WTC11 (cell line): Measurements from ENCODE around the gene DGKH. TPM values are rescaled to one million over a fixed set of nuclear protein-coding genes. Genes with fewer than 3 reads are reported as not detected.
A peak's percentile ranks its signal among the peaks of the same experiment; 100 is the strongest.

Source experiments
- ATAC-seq: fragments of 200-7000 bp; cut with Tn5 transposase; 2 replicates; pipeline ENCODE4 v1.10.0; 2021; ENCODE audit warnings: mild to moderate bottlenecking, moderate library complexity
- CTCF ChIA-PET: fragments of 300-600 bp; sonication (Branson Sonifier 250); formaldehyde crosslinking; loops from one replicate; lab custom pipeline; 2021; ENCODE audit warnings: antibody characterized with exemption; lab: Charles Lee
- POLR2A ChIA-PET: fragments of 350-600 bp; sonication (Branson Sonifier 250); formaldehyde crosslinking; loops from one replicate; lab custom pipeline; 2021; ENCODE audit warnings: antibody characterized with exemption; lab: Charles Lee
- DNase-seq: peaks from one replicate; pipeline ENCODE4 v3.0.0; 2021; ENCODE audit warnings: low spot score
- H3K27ac Mint-ChIP-seq: 2 replicates; pipeline ENCODE4 v1.8.0; 2021; ENCODE audit warnings: mixed read lengths
- H3K27me3 Mint-ChIP-seq: 2 replicates; pipeline ENCODE4 v1.8.0; 2021; ENCODE audit warnings: low read depth, mild to moderate bottlenecking, moderate library complexity, mixed read lengths
- H3K36me3 Mint-ChIP-seq: 2 replicates; pipeline ENCODE4 v1.8.0; 2021; ENCODE audit warnings: mixed read lengths
- H3K4me1 Mint-ChIP-seq: 2 replicates; pipeline ENCODE4 v1.8.0; 2022; ENCODE audit warnings: mixed read lengths
- H3K4me3 Mint-ChIP-seq: 2 replicates; pipeline ENCODE4 v1.8.0; 2021; ENCODE audit warnings: mild to moderate bottlenecking, moderate library complexity, mixed read lengths
- H3K9me3 Mint-ChIP-seq: 2 replicates; pipeline ENCODE4 v1.8.0; 2021; ENCODE audit warnings: mixed read lengths
- ATF3 ChIP-seq: sonication (generic); formaldehyde crosslinking; conservative IDR thresholded peaks from 2 replicates; pipeline ENCODE4 v1.8.1; 2022; ENCODE audit warnings: mild to moderate bottlenecking, missing genetic modification reagents
- ERG ChIP-seq: fragments of 250-450 bp; sonication (Bioruptor Pico); IDR thresholded peaks from 2 replicates; pipeline ENCODE4 v1.8.0; 2021; ENCODE audit warnings: mild to moderate bottlenecking
- ESRRA ChIP-seq: sonication (generic); formaldehyde crosslinking; IDR thresholded peaks from 2 replicates; pipeline ENCODE4 v1.8.1; 2022; ENCODE audit warnings: mild to moderate bottlenecking, missing genetic modification reagents, borderline replicate concordance
- FOXJ3 ChIP-seq: sonication (generic); formaldehyde crosslinking; IDR thresholded peaks from 2 replicates; pipeline ENCODE4 v1.9.0; 2021; ENCODE audit warnings: missing genetic modification reagents, mild to moderate bottlenecking, borderline replicate concordance
- FOXP4 ChIP-seq: sonication (generic); formaldehyde crosslinking; IDR thresholded peaks from 2 replicates; pipeline ENCODE4 v1.8.0; 2022; ENCODE audit warnings: mild to moderate bottlenecking, missing genetic modification reagents
- MYBL2 ChIP-seq: sonication (generic); formaldehyde crosslinking; IDR thresholded peaks from 2 replicates; pipeline ENCODE4 v1.8.1; 2023; ENCODE audit warnings: mild to moderate bottlenecking, moderate library complexity, missing genetic modification reagents
- NR3C1 ChIP-seq: sonication (generic); formaldehyde crosslinking; conservative IDR thresholded peaks from 2 replicates; pipeline ENCODE4 v1.8.1; 2023; ENCODE audit warnings: low read depth, mild to moderate bottlenecking, missing genetic modification reagents
- RELA ChIP-seq: sonication (generic); formaldehyde crosslinking; IDR thresholded peaks from 2 replicates; pipeline ENCODE4 v1.8.1; 2022; ENCODE audit warnings: missing genetic modification reagents, mild to moderate bottlenecking, borderline replicate concordance
- SMAD3 ChIP-seq: sonication (generic); formaldehyde crosslinking; IDR thresholded peaks from 2 replicates; pipeline ENCODE4 v1.8.0; 2022; ENCODE audit warnings: missing genetic modification reagents, mild to moderate bottlenecking, borderline replicate concordance
- TEAD1 ChIP-seq: sonication (generic); formaldehyde crosslinking; IDR thresholded peaks from 2 replicates; pipeline ENCODE4 v1.8.0; 2022; ENCODE audit warnings: mild to moderate bottlenecking, missing genetic modification reagents
- ZNF232 ChIP-seq: sonication (generic); formaldehyde crosslinking; IDR thresholded peaks from 2 replicates; pipeline ENCODE4 v1.8.0; 2022; ENCODE audit warnings: mild to moderate bottlenecking, missing genetic modification reagents
- total RNA-seq: library from RNA; stranded (reverse); gene quantifications from 3 replicates; pipeline ENCODE4 v1.2.3, GENCODE V29; 2021
- TF ChIP-seq, protein P1 (sequence below): sonication (generic); formaldehyde crosslinking; IDR thresholded peaks from 2 replicates; pipeline ENCODE4 v1.8.1; 2022; ENCODE audit warnings: missing genetic modification reagents, borderline replicate concordance
- TF ChIP-seq, protein P2 (sequence below): sonication (generic); formaldehyde crosslinking; IDR thresholded peaks from 2 replicates; pipeline ENCODE4 v1.8.1; 2022; ENCODE audit warnings: low read depth, missing genetic modification reagents, borderline replicate concordance
- TF ChIP-seq, protein P3 (sequence below): sonication (generic); formaldehyde crosslinking; IDR thresholded peaks from 2 replicates; pipeline ENCODE4 v1.8.0; 2023; ENCODE audit warnings: mild to moderate bottlenecking, missing genetic modification reagents
- TF ChIP-seq, protein P4 (sequence below): sonication (generic); formaldehyde crosslinking; IDR thresholded peaks from 2 replicates; pipeline ENCODE4 v1.8.1; 2022; ENCODE audit warnings: mild to moderate bottlenecking, moderate library complexity, missing genetic modification reagents
- TF ChIP-seq, protein P5 (sequence below): fragments of 250-450 bp; sonication (Bioruptor Pico); conservative IDR thresholded peaks from 2 replicates; pipeline ENCODE4 v1.9.0; 2021; ENCODE audit warnings: mild to moderate bottlenecking
- TF ChIP-seq, protein P6 (sequence below): fragments of 250-450 bp; sonication (Bioruptor Pico); IDR thresholded peaks from 2 replicates; pipeline ENCODE4 v1.9.0; 2021; ENCODE audit warnings: mild to moderate bottlenecking

The DGKH gene
- total RNA-seq, 1 experiment from 2014 or later = 7.6 TPM

DNA sequence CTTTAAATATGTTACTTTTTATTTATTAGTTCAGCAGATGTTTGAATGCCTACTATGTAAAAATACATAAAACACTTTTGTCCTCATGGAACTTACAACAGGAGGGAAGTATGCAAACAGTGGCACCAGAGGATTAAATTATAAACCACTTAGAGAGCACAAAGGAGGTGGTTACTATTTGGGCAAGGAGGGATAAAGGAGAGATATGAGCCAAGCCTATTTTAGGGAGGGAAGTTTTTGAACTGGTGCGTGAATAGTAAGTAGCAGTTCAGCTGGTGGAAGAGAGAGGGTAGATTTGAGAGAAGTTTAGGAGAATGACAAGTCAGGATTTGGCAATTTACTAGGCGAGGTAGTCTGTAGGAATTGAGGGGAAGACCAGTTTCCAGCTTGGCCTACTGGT, 232.1 kb downstream of the DGKH start (continued):
- TF ChIP-seq, protein P1, sequence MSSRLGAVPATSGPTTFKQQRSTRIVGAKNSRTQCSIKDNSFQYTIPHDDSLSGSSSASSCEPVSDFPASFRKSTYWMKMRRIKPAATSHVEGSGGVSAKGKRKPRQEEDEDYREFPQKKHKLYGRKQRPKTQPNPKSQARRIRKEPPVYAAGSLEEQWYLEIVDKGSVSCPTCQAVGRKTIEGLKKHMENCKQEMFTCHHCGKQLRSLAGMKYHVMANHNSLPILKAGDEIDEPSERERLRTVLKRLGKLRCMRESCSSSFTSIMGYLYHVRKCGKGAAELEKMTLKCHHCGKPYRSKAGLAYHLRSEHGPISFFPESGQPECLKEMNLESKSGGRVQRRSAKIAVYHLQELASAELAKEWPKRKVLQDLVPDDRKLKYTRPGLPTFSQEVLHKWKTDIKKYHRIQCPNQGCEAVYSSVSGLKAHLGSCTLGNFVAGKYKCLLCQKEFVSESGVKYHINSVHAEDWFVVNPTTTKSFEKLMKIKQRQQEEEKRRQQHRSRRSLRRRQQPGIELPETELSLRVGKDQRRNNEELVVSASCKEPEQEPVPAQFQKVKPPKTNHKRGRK (CRISPR knock-in tag) = no peak
- no peak for TF ChIP-seq MYBL2 (CRISPR knock-in tag)
- TF ChIP-seq ERG (CRISPR knock-in tag) = no peak

GRCh38 chr13:42283574-42283973, 235.1 kb downstream of the DGKH start:
- CTCF ChIA-PET = interaction anchor here (1.0 kb wide), 1 partner anchor 12 kb away, joined by 3 read pairs; the partner anchor contains the start of gene AKAP11
- no peak overlapping the region for H3K4me3 Mint-ChIP-seq
- DNase-seq = no peak
- peak overlapping the region; percentile 66; the same call in 1 of the 2 replicates for H3K27ac Mint-ChIP-seq
- no peaks in the 10 kb centered on the region for H3K9me3 Mint-ChIP-seq
- H3K27me3 Mint-ChIP-seq = no peaks in the 10 kb centered on the region
- H3K36me3 Mint-ChIP-seq = peaks cover 18% of the 10 kb centered on the region
- 0 out of 2 replicates have a peak, but pooled peaks have one; percentile 18 for ATAC-seq
- peaks cover 23% of the 10 kb centered on the region for H3K4me1 Mint-ChIP-seq
- POLR2A ChIA-PET = no interaction called here
- TF ChIP-seq, protein P2, sequence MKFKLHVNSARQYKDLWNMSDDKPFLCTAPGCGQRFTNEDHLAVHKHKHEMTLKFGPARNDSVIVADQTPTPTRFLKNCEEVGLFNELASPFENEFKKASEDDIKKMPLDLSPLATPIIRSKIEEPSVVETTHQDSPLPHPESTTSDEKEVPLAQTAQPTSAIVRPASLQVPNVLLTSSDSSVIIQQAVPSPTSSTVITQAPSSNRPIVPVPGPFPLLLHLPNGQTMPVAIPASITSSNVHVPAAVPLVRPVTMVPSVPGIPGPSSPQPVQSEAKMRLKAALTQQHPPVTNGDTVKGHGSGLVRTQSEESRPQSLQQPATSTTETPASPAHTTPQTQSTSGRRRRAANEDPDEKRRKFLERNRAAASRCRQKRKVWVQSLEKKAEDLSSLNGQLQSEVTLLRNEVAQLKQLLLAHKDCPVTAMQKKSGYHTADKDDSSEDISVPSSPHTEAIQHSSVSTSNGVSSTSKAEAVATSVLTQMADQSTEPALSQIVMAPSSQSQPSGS (CRISPR knock-in tag) = no peak
- TF ChIP-seq, protein P3, sequence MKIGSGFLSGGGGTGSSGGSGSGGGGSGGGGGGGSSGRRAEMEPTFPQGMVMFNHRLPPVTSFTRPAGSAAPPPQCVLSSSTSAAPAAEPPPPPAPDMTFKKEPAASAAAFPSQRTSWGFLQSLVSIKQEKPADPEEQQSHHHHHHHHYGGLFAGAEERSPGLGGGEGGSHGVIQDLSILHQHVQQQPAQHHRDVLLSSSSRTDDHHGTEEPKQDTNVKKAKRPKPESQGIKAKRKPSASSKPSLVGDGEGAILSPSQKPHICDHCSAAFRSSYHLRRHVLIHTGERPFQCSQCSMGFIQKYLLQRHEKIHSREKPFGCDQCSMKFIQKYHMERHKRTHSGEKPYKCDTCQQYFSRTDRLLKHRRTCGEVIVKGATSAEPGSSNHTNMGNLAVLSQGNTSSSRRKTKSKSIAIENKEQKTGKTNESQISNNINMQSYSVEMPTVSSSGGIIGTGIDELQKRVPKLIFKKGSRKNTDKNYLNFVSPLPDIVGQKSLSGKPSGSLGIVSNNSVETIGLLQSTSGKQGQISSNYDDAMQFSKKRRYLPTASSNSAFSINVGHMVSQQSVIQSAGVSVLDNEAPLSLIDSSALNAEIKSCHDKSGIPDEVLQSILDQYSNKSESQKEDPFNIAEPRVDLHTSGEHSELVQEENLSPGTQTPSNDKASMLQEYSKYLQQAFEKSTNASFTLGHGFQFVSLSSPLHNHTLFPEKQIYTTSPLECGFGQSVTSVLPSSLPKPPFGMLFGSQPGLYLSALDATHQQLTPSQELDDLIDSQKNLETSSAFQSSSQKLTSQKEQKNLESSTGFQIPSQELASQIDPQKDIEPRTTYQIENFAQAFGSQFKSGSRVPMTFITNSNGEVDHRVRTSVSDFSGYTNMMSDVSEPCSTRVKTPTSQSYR (CRISPR knock-in tag) = no peak
- TF ChIP-seq NR3C1 (CRISPR knock-in tag) (no peak), FOXP4 (no peak), ESRRA (CRISPR knock-in tag) (no peak), FOXJ3 (CRISPR knock-in tag) (no peak), SMAD3 (CRISPR knock-in tag) (no peak), ATF3 (CRISPR knock-in tag) (no peak), ZNF232 (CRISPR knock-in tag) (no peak), TEAD1 (CRISPR knock-in tag) (no peak), RELA (CRISPR knock-in tag) (no peak)
- TF ChIP-seq, protein P4, sequence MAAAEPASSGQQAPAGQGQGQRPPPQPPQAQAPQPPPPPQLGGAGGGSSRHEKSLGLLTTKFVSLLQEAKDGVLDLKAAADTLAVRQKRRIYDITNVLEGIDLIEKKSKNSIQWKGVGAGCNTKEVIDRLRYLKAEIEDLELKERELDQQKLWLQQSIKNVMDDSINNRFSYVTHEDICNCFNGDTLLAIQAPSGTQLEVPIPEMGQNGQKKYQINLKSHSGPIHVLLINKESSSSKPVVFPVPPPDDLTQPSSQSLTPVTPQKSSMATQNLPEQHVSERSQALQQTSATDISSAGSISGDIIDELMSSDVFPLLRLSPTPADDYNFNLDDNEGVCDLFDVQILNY (CRISPR knock-in tag) = no peak
- TF ChIP-seq, protein P1 (CRISPR knock-in tag) = no peak
- TF ChIP-seq, protein P5, sequence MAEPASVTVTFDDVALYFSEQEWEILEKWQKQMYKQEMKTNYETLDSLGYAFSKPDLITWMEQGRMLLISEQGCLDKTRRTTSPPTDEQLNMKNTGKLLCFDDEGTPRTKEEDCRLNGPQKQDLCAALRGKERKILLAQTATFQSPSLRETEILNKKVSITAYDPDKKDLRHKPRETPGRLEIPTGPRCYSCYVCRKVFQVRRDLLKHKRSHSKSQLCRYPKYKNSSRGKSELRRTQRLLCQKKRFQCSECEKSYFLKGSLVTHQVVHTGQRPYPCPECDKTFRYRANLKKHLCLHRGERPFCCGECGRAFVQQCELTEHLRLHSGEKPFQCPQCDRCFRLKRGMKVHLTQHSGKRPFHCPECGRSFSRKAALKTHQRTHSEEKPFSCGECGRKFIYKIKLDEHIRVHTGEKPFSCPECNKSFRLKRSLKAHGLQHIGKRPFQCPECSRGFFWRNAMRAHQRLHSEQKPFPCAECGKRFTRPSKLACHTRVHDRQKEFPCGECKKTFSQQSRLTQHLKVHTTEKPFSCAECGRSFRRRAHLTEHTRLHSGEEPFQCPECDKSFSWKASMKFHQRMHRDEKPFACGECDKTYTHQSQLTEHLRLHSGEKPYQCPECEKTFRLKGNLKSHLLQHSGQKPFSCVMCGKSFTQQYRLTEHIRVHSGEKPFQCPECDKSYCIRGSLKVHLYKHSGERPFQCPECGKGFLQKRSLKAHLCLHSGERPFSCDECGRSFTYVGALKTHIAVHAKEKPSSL (CRISPR knock-in tag) = no peak
- TF ChIP-seq, protein P6, sequence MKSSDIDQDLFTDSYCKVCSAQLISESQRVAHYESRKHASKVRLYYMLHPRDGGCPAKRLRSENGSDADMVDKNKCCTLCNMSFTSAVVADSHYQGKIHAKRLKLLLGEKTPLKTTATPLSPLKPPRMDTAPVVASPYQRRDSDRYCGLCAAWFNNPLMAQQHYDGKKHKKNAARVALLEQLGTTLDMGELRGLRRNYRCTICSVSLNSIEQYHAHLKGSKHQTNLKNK (CRISPR knock-in tag) = no peak
